Osteoblast (primary cell): ENCODE results near the gene LTB. TPM values are rescaled to one million over a fixed set of nuclear protein-coding genes. Genes with fewer than 3 reads are reported as not detected.

Experiments
- DNase-seq: peaks from one replicate; pipeline ENCODE4 v3.0.0; 2011; ENCODE audit warnings: low spot score, mixed read lengths; ENCODE audit not compliant: insufficient read length; ENCODE audit errors: missing footprints
- H2AFZ ChIP-seq: 2 replicates; pipeline ENCODE4 v1.6.0; 2011; ENCODE audit warnings: mild to moderate bottlenecking, low read length
- H3K27ac ChIP-seq: 2 replicates; pipeline ENCODE4 v1.5.1; 2011; ENCODE audit warnings: mild to moderate bottlenecking, low read depth, low read length, moderate library complexity
- H3K27me3 ChIP-seq: 2 replicates; pipeline ENCODE4 v1.6.0; 2012; ENCODE audit warnings: mild to moderate bottlenecking, control low read depth, inconsistent platforms, low read length, moderate library complexity; ENCODE audit not compliant: insufficient read depth
- H3K36me3 ChIP-seq: 2 replicates; pipeline ENCODE4 v1.5.1; 2011; ENCODE audit warnings: mild to moderate bottlenecking, low read length, control low read depth, moderate library complexity; ENCODE audit not compliant: insufficient read depth
- H3K4me1 ChIP-seq: 2 replicates; pipeline ENCODE4 v1.5.1; 2011; ENCODE audit warnings: mild to moderate bottlenecking, low read length, control low read depth, moderate library complexity; ENCODE audit not compliant: insufficient read depth
- H3K4me2 ChIP-seq: 2 replicates; pipeline ENCODE4 v1.6.0; 2011; ENCODE audit warnings: mild to moderate bottlenecking, low read length; ENCODE audit not compliant: insufficient read depth
- H3K4me3 ChIP-seq: fragments of 200-600 bp; sonication (generic); 3 replicates; pipeline ENCODE4 v1.5.1; 2012; ENCODE audit warnings: mild to moderate bottlenecking, low read length, inconsistent platforms; ENCODE audit not compliant: insufficient read depth
- H3K79me2 ChIP-seq: 2 replicates; pipeline ENCODE4 v1.6.0; 2012; ENCODE audit warnings: mild to moderate bottlenecking, low read length, control low read depth, inconsistent platforms; ENCODE audit not compliant: insufficient read depth
- H3K9me3 ChIP-seq: 2 replicates; pipeline ENCODE4 v1.5.1; 2011; ENCODE audit warnings: low read depth, low read length, control low read depth
- H4K20me1 ChIP-seq: 2 replicates; pipeline ENCODE4 v1.6.0; 2012; ENCODE audit warnings: mild to moderate bottlenecking, low read length, control low read depth; ENCODE audit not compliant: insufficient read depth
- total RNA-seq: library from RNA; depleted of rRNA; stranded (reverse); fragments of >200 nt; gene quantifications from 2 replicates; pipeline ENCODE4 v1.2.3, GENCODE V29; 2012
- TF ChIP-seq, protein P1 (sequence below): IDR thresholded peaks from 2 replicates; pipeline ENCODE4 v1.5.1; 2011; ENCODE audit warnings: mild to moderate bottlenecking, low read depth, low read length, moderate library complexity; ENCODE audit errors: extremely low read depth

The LTB gene
- total RNA-seq, 1 donor, result not detected

DNA sequence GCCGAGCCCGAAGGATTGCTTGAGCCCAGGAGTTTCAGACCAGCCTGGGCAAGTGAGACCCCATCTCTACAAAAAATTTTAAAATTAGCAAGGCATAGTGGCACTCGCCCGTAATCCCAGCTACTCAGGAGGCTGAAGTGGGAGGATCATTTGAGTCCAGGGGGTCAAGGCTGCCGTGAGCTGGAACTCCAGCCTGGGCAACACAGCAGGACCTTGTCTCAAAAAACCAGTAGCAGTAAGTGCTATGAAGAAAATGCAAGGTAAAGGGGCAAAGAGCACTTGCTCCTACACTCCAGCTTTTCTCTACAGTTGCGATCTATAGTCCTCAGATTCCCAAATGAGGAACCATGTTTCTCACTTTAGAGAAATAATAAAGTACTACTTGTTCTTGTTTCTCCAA, 38.6 kb downstream of the LTB start:
- DNase-seq, result no peak
- no peak overlapping the region for H2AFZ ChIP-seq
- H3K27me3 ChIP-seq, result no peaks in the 10 kb centered on the region
- H4K20me1 ChIP-seq, result peaks cover 26% of the 10 kb centered on the region
- H3K4me2 ChIP-seq, result no peak overlapping the region
- TF ChIP-seq, protein P1, sequence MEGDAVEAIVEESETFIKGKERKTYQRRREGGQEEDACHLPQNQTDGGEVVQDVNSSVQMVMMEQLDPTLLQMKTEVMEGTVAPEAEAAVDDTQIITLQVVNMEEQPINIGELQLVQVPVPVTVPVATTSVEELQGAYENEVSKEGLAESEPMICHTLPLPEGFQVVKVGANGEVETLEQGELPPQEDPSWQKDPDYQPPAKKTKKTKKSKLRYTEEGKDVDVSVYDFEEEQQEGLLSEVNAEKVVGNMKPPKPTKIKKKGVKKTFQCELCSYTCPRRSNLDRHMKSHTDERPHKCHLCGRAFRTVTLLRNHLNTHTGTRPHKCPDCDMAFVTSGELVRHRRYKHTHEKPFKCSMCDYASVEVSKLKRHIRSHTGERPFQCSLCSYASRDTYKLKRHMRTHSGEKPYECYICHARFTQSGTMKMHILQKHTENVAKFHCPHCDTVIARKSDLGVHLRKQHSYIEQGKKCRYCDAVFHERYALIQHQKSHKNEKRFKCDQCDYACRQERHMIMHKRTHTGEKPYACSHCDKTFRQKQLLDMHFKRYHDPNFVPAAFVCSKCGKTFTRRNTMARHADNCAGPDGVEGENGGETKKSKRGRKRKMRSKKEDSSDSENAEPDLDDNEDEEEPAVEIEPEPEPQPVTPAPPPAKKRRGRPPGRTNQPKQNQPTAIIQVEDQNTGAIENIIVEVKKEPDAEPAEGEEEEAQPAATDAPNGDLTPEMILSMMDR, result no peak
- peaks cover 19% of the 10 kb centered on the region for H3K36me3 ChIP-seq
- H3K27ac ChIP-seq, result no peak overlapping the region
- H3K4me3 ChIP-seq, result no peak overlapping the region
- peaks cover 48% of the 10 kb centered on the region for H3K79me2 ChIP-seq
- peaks cover 43% of the 10 kb centered on the region for H3K4me1 ChIP-seq
- no peaks in the 10 kb centered on the region for H3K9me3 ChIP-seq

DNA sequence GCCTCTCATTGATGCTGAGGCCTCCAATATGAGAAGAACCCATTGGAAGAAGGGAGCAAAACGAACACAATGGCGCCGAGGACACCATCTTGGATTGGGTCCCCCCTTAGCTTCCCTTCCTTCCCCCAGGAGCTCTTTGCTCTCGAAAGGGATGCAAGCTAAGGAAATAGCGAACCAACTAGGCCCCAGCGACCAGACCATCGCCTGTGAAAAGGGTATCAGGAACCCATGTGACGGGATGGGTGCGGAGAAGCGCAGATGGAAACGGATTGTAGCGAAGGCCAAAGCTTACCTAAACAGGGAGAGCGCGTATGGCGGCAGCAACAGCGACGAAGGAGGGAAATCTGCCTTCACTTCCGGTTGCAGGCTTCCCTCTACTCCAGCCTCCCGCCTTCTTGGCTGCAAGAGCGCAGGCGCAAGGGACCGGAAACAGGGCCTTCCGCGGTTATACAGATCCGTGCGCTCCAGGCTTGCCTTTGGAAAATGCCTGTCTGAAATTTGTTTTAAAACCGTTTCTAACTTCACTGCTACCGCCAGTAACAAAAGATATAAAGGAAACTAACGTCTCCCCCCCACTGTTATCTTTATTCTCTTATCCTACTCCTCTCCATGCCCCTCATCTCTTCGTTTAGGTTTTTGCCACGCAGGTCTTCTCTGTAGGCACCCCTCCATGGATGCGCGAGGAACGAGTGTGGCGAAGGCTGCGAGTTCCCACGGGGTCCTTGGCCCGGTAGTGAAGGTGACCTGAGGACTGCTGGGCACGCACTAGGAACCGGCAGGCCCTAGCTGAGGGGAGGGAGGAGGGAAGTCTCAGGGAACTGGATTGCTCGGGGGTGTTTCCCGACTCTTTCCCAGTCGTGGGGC, 40.3 kb downstream of the LTB start, which contains the start of gene DDX39B:
Gene DDX39B, minus strand, starts transcription at position 346 of the 864 bp plus-strand sequence. CDS start 1,471 bp downstream, outside the sequence.
- peaks cover 51% of the 10 kb centered on the region for H3K79me2 ChIP-seq
- peak within 1 kb of the TSS; percentile 95 for H3K4me3 ChIP-seq
- no peaks in the 10 kb centered on the region for H3K27me3 ChIP-seq
- peak within 1 kb of the TSS; percentile 97 for H2AFZ ChIP-seq
- H3K4me2 ChIP-seq, result peak within 1 kb of the TSS; percentile 97
- TF ChIP-seq, protein P1, result no peak
- H3K36me3 ChIP-seq, result peaks cover 37% of the 10 kb centered on the region
- H3K9me3 ChIP-seq, result no peaks in the 10 kb centered on the region
- peak; percentile 96 for DNase-seq
- H4K20me1 ChIP-seq, result peaks cover 37% of the 10 kb centered on the region
- peak within 1 kb of the TSS; percentile 99 for H3K27ac ChIP-seq
- peaks cover 28% of the 10 kb centered on the region for H3K4me1 ChIP-seq

DNA sequence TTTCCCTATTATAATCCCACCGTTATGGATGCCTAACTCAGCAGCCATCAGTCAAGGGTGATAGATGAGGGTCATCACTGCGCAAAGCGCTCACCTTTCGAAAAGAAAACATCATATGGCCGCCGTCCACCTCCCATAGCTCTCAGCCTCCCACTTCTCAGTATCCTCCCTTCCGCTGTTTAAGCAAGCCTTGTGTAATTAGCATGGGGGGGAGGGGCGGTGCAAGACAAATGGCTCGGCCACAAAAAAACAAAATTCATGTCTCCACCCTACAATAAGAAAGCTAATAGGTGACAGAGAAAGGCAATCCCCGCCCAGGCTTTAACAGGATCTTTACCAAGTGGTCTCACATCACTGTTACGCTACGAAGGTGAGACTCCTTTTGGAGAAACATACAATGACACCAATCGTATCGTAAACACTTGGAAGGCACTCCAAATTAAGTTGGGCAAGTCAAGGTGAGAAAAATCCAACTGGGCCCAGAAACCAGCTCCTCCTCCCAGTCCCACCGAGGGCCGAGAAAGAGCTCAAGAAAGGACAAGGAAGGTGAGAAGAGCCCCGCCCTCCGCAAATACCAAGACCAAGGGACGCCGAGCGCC, 41.1 kb downstream of the LTB start:
- peak; percentile 37 for DNase-seq
- Histone ChIP-seq H3K27me3 (no peaks in the 10 kb centered on the region), H3K4me3 (peak overlapping the region; percentile 95), H3K4me1 (peaks cover 23% of the 10 kb centered on the region), H3K27ac (peak overlapping the region; percentile 99), H3K79me2 (peaks cover 58% of the 10 kb centered on the region), H3K9me3 (no peaks in the 10 kb centered on the region), H3K4me2 (peak overlapping the region; percentile 97), H4K20me1 (peaks cover 45% of the 10 kb centered on the region), H2AFZ (peak overlapping the region; percentile 97), H3K36me3 (peaks cover 44% of the 10 kb centered on the region)
- TF ChIP-seq, protein P1, result no peak

DNA sequence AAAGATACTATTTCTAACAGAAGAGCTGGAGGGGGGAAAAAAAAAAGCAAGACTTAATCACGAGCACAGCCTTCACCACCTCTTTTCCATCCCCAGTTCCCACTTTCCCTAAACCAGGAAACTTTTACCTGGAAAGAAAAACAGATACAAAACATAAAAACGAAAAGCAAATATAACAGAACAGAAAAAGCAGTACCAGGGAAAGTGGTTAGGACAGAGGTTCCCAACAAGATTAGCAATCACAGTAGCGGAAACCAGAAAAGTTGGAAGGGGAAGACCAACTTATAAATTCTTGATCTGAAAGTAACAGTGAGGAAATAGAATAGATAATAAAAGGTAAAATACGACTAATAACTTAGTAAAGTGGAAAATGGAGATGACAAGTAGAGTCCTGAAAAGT, 41.6 kb downstream of the LTB start:
- Histone ChIP-seq H3K79me2 (peaks cover 63% of the 10 kb centered on the region), H3K9me3 (no peaks in the 10 kb centered on the region), H3K4me1 (peaks cover 23% of the 10 kb centered on the region), H3K4me2 (peak overlapping the region; percentile 97), H4K20me1 (peaks cover 50% of the 10 kb centered on the region), H3K4me3 (peak overlapping the region; percentile 95), H3K27me3 (no peaks in the 10 kb centered on the region), H3K36me3 (peaks cover 49% of the 10 kb centered on the region), H3K27ac (peak overlapping the region; percentile 99), H2AFZ (no peak overlapping the region)
- TF ChIP-seq, protein P1, result no peak
- no peak for DNase-seq
